Measurements from ENCODE around the gene HDAC4. TPM values are rescaled to one million over a fixed set of nuclear protein-coding genes. Genes with fewer than 3 reads are reported as not detected.

HDAC4 gene
- total and polyA plus RNA-seq, 10 of the 15 experiments (the other 5 are each of a cell fraction or from before 2014, with no cell fraction given) = 0.22 to 15.7 (median 4.8) TPM

- Histone ChIP-seq H3K4me3 (no peak overlapping the region), H4K20me1 (ENCODE audit: control insufficient read depth, insufficient read depth) (no peaks in the 10 kb centered on the region), H3K36me3 (ENCODE audit: control insufficient read depth in 2 of 2, insufficient read depth in 2 of 2, low read length in 1 of 2) (no peaks in the 10 kb centered on the region), H3K79me2 (ENCODE audit: control insufficient read depth, insufficient read depth, low read length) (no peaks in the 10 kb centered on the region), H2AFZ (ENCODE audit: control insufficient read depth, low read depth, low read length) (no peak overlapping the region), H3K4me2 (ENCODE audit: control insufficient read depth, insufficient read depth) (no peak overlapping the region; the same call in 1 of the 2 replicates), H3K4me1 (ENCODE audit: control insufficient read depth, insufficient read depth, low read length) (peaks cover 14% of the 10 kb centered on the region), H3K9me3 (replicated peaks; ENCODE audit: control insufficient read depth, insufficient read depth, low read length) (no peaks in the 10 kb centered on the region), H3K9ac (ENCODE audit: control insufficient read depth, insufficient read depth, low read length) (no peak overlapping the region), H3K27ac (ENCODE audit: control insufficient read depth, insufficient read depth) (no peak overlapping the region), H3K27me3 (replicated peaks in 1 of 2; ENCODE audit: control insufficient read depth in 2 of 2, insufficient read depth in 2 of 2, low read length in 1 of 2) (no peaks in the 10 kb centered on the region)
- WGBS (ENCODE audit: insufficient coverage, insufficient replicate concordance, low lambda C conversion rate, missing lambda C conversion rate) = 90% methylated on average over 13 of the region's 13 CpGs
- SMC1A ChIA-PET (ENCODE audit: uncharacterized antibody, unreplicated experiment) = interaction anchor here (4.0 kb wide), 1 partner anchor 10 kb away, joined by 27 read pairs; no protein-coding TSS in a partner anchor
- no TSS peak for BruUV-seq (replicated peaks)
- FAIRE-seq = no peak
- POLR2A ChIA-PET = interaction anchor here (2.3 kb wide), 1 partner anchor 10 kb away, joined by 13 read pairs; no protein-coding TSS in a partner anchor
- DNase-seq (ENCODE audit: low read depth, low spot score) = no peak
- ATAC-seq = no peak
- intact Hi-C loops (cut with micrococcal nuclease; ENCODE audit: unreplicated experiment) = no loop called here
- no peak for TF ChIP-seq MTA2 (IDR thresholded peaks at IDR 0.05; ENCODE audit: low read depth)
- TF ChIP-seq PBX3 (IDR thresholded peaks at IDR 0.05; ENCODE audit: insufficient replicate concordance, low read depth, low read length) = peak; percentile 8
- no peak for TF ChIP-seq GABPA (IDR thresholded peaks at IDR 0.05; ENCODE audit: low read depth)
- no peak for TF ChIP-seq ZZZ3 (IDR thresholded peaks at IDR 0.05; ENCODE audit: control insufficient read depth, insufficient read length, low read depth)
- TF ChIP-seq NFIC (IDR thresholded peaks at IDR 0.05; ENCODE audit: low read depth, low read length) = no peak
- TF ChIP-seq RELA (IDR thresholded peaks at IDR 0.05; ENCODE audit: borderline replicate concordance, partially characterized antibody) = no peak
- no peak for TF ChIP-seq SMAD5 (IDR thresholded peaks at IDR 0.05; ENCODE audit: low read depth)
- TF ChIP-seq TCF3 (IDR thresholded peaks at IDR 0.05; ENCODE audit: borderline replicate concordance, insufficient read depth, low read depth, low read length) = 0 out of 2 replicates have a peak, but pooled peaks have one; percentile 55
- no peak for TF ChIP-seq NBN (IDR thresholded peaks at IDR 0.05)
- TF ChIP-seq CHD2 (IDR thresholded peaks at IDR 0.05; ENCODE audit: borderline replicate concordance, low read depth, low read length) = no peak
- TF ChIP-seq BCL3 (IDR thresholded peaks at IDR 0.05; ENCODE audit: borderline replicate concordance, insufficient read depth, low read depth, low read length, poor library complexity, severe bottlenecking) = peak; percentile 73
- no peak for TF ChIP-seq PAX8 (IDR thresholded peaks at IDR 0.05)
- RAD21 ChIA-PET (ENCODE audit: unreplicated experiment) = interaction anchor here (0.8 kb wide), 1 partner anchor 9 kb away, joined by 3 read pairs; no protein-coding TSS in a partner anchor
- CTCF ChIA-PET = interaction anchor here (0.6 to 3.7 kb wide), 3 partner anchors 10 to 565 kb away, joined by 3 to 25 read pairs (median 3); no protein-coding TSS in a partner anchor
- in situ Hi-C loops (cut with MboI) = no loop called here
Measured at GRCh38 chr2:239370876-239371725, 29.7 kb downstream of the HDAC4 start.

Measured in GM12878 (cell line).